HG02678 (cell line): ENCODE measurements around the gene GLCE.
"Not testable (repeated sequence)": the region's sequence is repeated elsewhere in the genome, so short reads cannot be mapped to it uniquely, and the experiment has no call there.

Experiments used
- ATAC-seq: cut with Tn5 transposase; IDR thresholded peaks from one replicate; pipeline ENCODE4 v1.9.1; 2021; ENCODE audit warnings: mild to moderate bottlenecking, moderate library complexity; ENCODE audit not compliant: unreplicated experiment

The GLCE gene

GRCh38 chr15:69244798-69245197 lies 84.4 kb downstream of the GLCE start:
- ATAC-seq, result no peak

GRCh38 chr15:69253156-69253555 lies 92.7 kb downstream of the GLCE start:
- no peak for ATAC-seq

- no peak for ATAC-seq
Measured at GRCh38 chr15:69265347-69265955, 105.0 kb downstream of the GLCE start.

GRCh38 chr15:69271217-69271616 lies 110.8 kb downstream of the GLCE start:
- no peak for ATAC-seq

- ATAC-seq, result no peak
Measured at GRCh38 chr15:69272139-69272538, 111.7 kb downstream of the GLCE start.

GRCh38 chr15:69272891-69273290 lies 112.5 kb downstream of the GLCE start:
- ATAC-seq, result no peak

- no peak for ATAC-seq
Measured at GRCh38 chr15:69275074-69275670, 114.7 kb downstream of the GLCE start.

- ATAC-seq, result no peak
Measured at GRCh38 chr15:69275933-69276560, 115.6 kb downstream of the GLCE start.

GRCh38 chr15:69277316-69277715 lies 116.9 kb downstream of the GLCE start:
- no peak for ATAC-seq

GRCh38 chr15:69279636-69280035 lies 119.2 kb downstream of the GLCE start:
- ATAC-seq, result no peak

- no peak for ATAC-seq
Measured at GRCh38 chr15:69280783-69281182, 120.3 kb downstream of the GLCE start.

GRCh38 chr15:69282104-69282743 lies 121.8 kb downstream of the GLCE start:
- ATAC-seq, result no peak

- ATAC-seq, result no peak
Measured at GRCh38 chr15:69285834-69286233, 125.4 kb downstream of the GLCE start.

GRCh38 chr15:69288011-69288410 lies 127.6 kb downstream of the GLCE start:
- no peak for ATAC-seq

GRCh38 chr15:69288531-69289341 lies 128.3 kb downstream of the GLCE start:
- ATAC-seq, result no peak

GRCh38 chr15:69289342-69290146 lies 129.1 kb downstream of the GLCE start:
- no peak for ATAC-seq

- no peak for ATAC-seq
Measured at GRCh38 chr15:69290346-69291164, 130.1 kb downstream of the GLCE start.

GRCh38 chr15:69291651-69292050 lies 131.2 kb downstream of the GLCE start:
- not testable (repeated sequence) for ATAC-seq

GRCh38 chr15:69292826-69293420 lies 132.5 kb downstream of the GLCE start:
- ATAC-seq, result no peak
